Measurements from ENCODE around the gene C1QTNF8. TPM values are rescaled to one million over a fixed set of nuclear protein-coding genes. Genes with fewer than 3 reads are reported as not detected.
"Not testable (repeated sequence)": the region's sequence is repeated elsewhere in the genome, so short reads cannot be mapped to it uniquely, and the experiment has no call there.

Gene C1QTNF8
- total RNA-seq, 1 experiment from 2014 or later, result 2.9 TPM

GRCh38 chr16:1094124-1094479 is 1.9 kb downstream of the C1QTNF8 start:
- no peak for DNase-seq (ENCODE audit: low spot score)

DNA sequence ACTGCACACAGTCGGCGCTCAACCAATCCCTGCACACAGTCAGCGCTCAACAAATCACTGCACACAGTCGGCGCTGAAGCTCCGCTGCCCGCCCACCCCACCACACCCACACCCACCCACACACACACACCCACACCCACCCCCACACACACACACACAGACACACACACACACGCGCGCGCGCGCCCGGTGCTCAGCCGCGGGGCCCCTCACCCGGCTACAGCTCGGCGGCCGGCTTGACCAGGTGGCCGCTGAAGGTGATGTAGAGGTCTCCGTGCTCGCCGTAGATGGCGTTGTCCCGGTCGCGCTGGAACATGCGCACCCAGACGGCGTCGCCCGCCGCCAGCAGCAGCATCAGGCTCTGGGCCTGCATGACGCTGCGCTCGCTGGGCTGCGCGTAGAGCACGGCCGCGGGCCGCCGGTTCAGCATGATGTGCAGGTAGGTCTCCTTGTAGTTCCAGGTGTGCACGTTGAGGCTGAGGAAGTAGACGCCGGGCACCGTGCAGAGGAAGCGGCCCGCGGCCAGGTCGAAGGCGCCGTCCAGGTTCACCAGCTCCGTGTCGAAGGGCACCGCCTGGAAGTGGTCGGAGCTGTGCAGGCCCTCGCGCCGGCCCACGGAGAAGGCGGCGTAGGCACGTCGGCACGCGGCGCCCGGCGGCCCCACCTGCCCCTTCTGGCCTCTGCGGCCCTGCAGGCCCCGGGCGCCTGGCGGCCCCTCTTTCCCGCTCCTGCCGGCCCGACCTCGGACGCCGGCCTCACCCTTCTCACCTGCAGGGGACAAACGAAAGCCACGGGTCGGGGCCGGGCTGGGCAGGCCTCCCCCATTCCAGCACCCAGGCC is 2.5 kb downstream of the C1QTNF8 start:
- DNase-seq (ENCODE audit: low spot score), result no peak

GRCh38 chr16:1092685-1093283 is 3.3 kb downstream of the C1QTNF8 start:
- DNase-seq (ENCODE audit: low spot score), result not testable (repeated sequence)

- no peak for DNase-seq (ENCODE audit: low spot score)
Observed at GRCh38 chr16:1091992-1092552, 4.0 kb downstream of the C1QTNF8 start.

GRCh38 chr16:1090620-1091587 is 5.1 kb downstream of the C1QTNF8 start:
- DNase-seq (ENCODE audit: low spot score), result no peak

DNA sequence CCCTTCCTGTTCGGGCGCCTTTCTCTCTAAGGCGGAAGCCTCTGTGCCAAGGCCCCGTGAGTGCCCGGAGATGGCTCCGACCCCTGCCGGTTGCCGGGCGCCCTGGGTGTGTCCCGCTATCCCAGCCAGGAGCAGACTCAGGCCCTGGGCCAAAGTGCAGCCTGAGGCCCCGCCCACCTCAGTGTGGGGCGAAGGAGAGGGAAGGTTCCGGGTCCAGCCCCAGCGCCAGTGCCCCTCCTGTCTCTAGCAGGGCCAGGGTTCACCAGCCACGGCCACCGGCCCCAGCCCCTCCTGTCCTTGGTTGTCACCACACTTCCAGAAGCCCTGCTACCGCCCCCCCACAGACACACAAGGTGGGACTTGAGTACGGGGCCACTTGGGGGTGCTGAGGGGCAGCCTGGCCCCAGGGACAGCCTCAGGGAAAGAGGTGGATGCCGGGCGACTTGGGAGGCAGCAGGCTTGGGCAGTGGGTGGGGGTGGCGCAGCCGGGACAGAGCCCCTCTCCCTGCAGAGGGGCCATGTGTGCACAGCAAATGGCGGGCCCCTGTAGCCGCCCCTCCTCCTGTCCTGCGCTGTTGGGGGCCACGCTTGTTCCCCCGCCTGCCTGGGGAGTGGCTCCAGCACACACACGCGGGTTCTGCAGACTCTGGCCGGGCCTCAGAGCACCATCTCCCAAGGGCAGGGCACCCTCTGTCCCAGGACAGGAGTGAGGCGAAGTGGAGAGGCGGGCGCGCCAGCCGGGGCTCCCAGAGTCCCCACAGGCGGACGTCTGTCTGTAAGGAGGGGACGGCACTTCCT is 6.0 kb downstream of the C1QTNF8 start:
- no peak for DNase-seq (ENCODE audit: low spot score)

DNA sequence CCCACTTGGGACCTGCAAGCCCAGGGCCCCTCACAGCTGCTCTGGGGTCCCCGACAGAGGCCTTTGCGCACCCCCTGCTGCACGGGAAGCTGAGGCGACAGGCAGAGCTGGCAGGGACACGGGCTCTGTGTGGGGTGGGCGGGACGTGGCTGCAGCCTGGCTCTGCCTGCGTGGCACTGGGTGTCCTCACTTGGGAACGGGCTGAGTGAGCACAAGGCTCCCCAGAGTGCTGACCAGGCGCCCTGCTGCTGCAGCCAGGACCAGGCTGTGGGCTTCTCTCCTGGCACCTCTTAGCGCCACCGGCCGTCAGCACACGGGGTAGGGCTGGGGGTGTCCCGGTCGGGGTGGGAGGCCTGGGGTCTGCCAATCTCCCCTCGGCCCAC is 6.6 kb downstream of the C1QTNF8 start:
- no peak for DNase-seq (ENCODE audit: low spot score)

- peak; percentile 56 for DNase-seq (ENCODE audit: low spot score)
Observed at GRCh38 chr16:1088295-1089170, 7.5 kb downstream of the C1QTNF8 start.

DNA sequence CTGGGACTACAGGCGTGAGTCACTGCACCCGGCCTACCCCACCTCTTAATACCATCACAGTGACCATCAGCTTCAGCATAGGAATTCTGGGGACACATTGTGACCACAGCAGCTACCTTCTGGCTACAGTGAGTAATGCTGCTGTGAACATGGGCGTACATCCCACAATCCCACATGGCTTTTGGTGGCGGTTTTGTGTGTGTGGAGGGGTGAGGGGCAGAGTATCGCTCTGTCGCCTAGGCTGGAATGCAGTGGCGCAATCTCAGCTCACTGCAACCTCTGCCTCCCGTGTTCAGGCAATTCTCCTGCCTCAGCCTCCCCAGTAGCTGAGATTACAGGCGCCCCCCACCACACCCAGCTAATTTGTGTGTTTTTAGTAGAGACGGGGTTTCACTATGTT is 9.6 kb downstream of the C1QTNF8 start:
- DNase-seq (ENCODE audit: low spot score), result not testable (repeated sequence)

DNA sequence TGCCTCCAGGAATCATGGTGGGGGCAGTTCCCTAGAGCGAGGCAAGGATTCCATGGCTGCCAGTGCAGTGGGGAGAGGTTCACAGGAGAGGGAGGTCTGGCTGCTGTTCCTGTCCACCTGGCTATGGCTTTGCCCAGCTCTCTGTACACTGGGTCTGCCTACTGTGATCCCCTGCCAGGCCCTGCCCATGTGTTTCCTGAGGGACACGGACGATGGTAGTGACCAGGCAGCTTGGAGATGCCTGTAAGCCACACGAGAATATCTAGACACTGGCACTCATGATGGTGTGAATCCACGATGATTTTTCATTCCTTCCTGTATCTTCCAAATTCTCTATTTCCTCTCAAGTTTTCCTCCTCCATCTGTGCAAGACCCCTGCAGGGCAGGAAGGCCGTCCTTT is 11.1 kb downstream of the C1QTNF8 start:
- no peak for DNase-seq (ENCODE audit: low spot score)

DNA sequence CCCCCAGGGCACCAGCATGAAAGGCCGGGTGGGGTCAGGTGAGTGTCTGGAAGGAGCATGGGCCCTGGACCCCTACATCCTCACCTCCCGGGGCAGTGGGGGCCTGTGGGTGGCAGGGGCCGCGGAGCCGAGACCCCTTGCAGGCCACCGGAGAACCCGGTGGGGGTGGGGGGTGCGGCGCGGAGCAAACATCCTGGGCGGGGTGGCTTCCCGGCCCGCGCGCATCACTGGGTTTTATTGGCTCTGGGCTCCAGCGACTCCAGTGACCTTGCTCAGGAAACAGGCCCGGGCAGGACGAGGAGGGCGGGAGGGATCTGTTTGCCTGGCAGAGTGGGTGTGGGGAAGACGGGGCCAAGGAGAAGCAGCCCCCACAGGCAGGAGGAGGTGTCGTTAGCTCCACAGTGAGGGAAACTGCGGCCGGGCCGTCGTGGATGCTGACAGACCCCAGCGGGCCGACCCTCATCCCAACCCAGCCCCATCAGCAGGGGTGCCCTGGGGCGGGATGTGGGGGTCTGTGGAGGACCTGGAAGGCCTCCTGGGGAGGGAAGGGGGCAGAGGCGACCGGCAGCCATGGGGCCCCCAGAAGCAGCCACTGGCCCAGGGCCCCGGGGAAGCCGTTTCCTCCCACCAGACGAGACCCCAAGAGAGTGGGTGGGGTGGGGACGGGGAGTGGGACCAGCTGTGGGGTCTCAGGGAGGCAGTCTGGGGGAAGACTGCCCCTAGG is 12.9 kb downstream of the C1QTNF8 start:
- DNase-seq (ENCODE audit: low spot score), result peak; percentile 44

DNA sequence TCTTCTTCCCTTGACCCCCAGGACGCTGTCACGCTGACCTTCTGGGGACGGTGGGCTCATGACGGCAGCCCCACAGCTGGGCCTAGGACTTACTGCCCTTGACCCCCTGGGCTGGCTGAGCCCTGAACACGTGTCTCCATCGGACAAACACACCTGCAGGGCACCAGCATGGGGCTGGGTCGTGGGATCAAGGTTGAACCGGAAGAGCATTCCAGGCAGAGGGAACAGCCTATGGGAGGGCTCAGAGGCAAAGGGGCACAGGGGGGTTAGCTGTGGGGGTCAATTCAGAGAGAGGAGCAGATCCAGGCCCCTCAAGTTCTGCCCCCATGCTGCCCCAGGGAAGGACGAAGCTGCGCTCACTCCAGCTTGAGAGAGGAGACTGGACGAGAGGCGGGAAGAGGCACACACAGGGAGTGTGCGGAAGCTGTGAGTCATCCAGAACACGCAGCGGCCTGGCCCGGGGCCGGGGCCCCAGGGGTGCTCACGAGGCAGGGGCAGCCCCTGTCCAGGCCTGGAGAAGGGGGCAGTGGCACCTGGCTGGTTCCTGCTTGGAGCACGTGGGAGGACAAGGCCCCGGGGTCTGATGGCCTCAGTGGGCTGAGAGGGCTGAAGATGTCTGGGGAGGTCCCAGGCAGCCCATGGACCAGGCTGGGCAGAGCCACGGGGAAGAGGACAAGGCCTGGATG is 13.6 kb downstream of the C1QTNF8 start:
- DNase-seq (ENCODE audit: low spot score), result peak; percentile 83

DNA sequence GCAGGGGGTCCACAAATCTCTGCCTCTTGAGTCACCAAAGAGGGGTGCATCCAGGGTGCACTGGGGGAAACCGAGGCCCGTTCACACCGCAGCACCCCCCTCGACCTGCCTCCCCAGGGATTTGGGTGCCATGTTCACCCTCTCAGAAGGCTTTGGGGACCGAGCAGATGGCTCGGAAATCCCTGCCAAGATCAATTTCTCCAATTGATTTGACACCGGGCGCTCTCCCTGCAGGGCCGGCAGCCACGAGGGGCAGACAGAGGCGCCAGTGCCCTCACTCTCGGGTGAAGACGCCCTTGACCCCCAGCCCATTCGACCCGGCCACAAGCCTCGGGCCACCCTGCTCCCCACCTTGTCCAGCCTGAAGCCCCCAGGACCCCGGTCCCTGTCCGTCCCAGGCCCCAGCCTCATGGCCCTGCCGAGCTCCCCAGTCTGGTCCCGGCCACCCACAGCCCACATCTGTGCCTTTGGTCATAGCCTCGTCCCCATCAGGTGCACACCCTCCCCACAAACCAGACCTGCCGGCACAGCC is 14.2 kb downstream of the C1QTNF8 start:
- no peak for DNase-seq (ENCODE audit: low spot score)

DNA sequence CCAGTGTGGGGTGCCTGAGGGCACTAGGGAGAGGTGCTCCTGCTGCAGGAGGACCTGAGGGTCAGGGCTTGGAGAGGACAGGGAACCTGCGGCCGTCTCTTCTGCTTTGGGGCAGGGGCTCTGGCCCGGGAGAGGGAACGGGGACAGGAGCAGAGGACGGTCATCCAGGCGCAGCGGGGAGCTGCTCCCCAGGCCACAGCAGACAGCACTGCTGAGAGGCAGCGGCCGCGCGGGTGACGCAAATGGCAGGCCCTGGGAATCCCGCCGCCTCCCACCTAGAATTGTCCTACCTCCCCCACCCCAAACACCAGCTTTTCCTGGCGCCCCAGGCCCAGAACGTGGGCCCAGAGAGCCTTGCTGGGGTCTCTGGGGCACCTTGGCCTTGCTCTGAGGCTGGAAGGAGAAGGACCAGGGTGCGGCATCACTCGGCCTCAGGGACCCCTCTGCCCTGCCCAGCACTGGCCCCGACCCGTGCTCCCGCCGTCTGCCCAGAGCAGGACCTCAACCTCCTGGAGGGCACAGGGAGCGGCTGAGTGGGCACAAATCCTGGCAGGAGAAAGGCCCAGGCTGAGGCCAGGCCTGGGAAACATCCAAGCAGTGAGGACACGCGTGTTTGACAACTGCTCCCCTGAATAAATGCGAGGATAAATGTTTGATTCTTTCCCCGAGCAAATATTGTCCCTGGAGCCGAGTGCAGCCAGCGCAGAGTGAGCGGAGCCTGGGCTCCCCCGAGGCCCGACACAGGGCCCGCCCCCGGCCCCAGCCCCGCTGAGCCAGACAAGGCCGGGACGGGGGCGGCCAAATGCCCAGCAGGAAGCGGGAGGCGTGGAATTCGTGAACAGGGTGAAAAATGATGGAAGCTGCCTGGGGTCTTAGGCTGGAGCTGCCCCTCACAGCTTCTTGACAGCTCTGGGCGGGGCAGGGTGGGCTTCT is 15.0 kb downstream of the C1QTNF8 start:
- no peak for DNase-seq (ENCODE audit: low spot score)

DNA sequence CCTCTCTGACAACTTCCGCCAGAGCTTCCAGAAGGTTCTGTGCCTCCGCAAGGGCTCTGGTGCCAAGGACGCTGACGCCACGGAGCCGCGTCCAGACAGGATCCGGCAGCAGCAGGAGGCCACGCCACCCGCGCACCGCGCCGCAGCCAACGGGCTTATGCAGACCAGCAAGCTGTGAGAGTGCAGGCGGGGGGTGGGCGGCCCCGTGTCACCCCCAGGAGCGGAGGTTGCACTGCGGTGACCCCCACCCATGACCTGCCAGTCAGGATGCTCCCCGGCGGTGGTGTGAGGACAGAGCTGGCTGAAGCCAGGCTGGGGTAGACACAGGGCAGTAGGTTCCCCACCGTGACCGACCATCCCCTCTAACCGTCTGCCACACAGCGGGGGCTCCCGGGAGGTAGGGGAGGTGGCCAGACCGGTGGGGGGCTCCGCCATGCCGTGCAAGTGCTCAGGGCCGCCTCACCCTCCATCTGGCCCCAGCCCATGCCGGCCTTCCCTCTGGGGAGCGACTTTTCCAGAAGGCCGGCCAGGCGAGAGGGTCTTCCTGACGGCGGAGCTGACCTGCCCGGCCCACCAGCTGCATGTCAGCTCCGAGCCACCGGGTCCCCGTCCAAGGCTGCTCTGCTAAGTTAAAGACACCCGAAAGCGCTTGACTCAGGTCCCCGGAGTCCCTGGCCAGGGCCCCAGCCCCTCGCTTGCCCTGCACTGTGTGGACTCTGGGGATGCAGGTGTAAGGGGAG is 16.1 kb downstream of the C1QTNF8 start:
- no peak for DNase-seq (ENCODE audit: low spot score)

- DNase-seq (ENCODE audit: low spot score), result no peak
Observed at GRCh38 chr16:1079341-1079740, 16.7 kb downstream of the C1QTNF8 start.

DNA sequence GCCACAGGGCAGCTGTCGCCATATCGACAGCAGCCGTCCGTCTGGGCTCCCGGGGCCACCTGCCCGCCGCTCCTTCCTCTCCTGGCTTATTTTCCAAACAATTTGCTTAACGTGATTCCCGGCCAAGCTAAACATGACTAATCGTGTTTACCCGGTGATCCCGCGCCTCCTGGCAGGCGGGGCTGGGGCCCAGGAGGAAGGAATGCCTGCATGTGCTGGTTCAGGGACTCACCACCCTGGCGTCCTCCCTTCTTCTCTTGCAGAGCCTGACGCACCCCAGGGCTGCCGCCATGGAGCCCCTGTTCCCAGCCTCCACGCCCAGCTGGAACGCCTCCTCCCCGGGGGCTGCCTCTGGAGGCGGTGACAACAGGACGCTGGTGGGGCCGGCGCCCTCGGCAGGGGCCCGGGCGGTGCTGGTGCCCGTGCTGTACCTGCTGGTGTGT is 17.4 kb downstream of the C1QTNF8 start:
- DNase-seq (ENCODE audit: low spot score), result peak; percentile 88

Measured in A172 (cell line).